Measurements from ENCODE around the gene PHACTR1.

Gene PHACTR1

DNA sequence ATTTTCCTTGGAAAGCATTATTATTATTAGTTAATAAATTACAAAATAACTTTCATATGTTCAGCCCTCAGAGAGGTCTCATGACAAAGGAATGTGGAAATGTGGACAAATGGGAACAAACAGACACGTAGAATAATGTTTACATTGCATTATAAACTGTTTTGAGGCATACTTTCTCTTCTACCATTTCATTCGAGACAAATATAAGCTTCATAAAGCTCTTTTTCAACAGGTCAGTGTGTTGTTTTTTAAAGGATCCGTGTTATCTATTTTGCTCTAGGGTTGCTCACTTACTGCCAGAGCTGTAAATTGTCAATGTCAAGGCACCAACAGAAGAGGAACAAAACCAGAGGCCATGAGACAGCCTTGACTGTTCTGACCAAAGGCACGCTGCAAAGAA, 256.8 kb downstream of the PHACTR1 start:
- in situ Hi-C loops (cut with MboI; ENCODE audit: low sequenced_read_pairs) = no loop called here

GRCh38 chr6:12974551-12974950, 258.0 kb downstream of the PHACTR1 start:
- in situ Hi-C loops (cut with MboI; ENCODE audit: low sequenced_read_pairs) = no loop called here

DNA sequence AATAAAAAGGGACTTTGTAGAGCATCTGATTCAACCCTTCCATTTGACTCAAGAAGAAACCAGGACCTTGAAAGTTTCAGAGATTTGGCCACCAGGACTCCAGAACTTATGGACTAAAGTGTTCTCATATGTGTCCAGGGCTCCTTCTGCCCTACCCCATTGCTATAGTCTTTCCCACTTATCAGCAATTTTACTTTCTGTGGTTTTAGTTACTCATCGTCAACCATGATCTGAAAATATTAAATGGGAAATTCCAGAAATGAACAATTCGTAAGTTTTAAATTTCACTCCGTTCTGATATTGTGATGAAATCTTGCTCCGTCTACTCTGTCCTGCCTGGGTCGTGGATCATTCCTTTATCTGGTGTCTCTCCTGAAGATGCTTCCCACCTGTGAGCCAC, 259.8 kb downstream of the PHACTR1 start:
- in situ Hi-C loops (cut with MboI; ENCODE audit: low sequenced_read_pairs) = no loop called here

DNA sequence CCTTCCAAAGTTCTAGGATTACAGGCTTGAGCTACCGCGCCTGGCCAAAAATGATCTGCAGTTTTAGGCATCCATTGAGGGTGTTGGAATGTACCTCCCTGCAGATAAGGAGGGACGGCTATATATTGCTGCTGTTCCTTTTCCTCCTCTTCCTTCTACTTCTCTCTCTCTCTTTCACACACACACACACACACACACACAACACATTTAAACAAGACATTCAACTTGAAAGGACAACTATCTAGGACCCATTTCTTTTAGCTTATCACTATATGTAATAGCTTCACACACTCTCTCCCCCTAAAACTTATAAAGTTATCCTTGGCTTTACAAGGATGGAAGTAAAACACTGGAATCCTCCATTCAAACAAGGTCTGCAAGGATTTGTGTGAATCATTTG, 260.6 kb downstream of the PHACTR1 start:
- in situ Hi-C loops (cut with MboI; ENCODE audit: low sequenced_read_pairs) = no loop called here

DNA sequence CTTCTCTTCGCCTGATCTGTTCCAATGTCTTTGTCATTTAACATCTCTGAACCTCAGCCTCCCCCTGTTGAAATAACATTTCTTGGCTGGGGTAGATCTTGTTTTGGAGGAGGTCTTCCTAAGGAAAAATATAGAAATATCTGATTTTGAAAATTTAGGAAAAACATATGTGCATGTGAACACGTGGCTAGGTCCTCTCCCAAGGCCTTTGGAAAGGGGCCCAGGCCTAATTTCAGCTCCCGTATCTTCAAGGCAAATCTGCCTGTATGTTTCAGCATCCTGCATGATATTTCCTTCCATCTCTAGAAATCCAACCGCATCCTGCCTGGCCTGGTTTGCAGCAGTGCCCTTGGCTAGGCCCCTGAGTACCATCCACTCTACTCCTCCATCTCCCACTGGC, 261.2 kb downstream of the PHACTR1 start:
- in situ Hi-C loops (cut with MboI; ENCODE audit: low sequenced_read_pairs) = no loop called here

DNA sequence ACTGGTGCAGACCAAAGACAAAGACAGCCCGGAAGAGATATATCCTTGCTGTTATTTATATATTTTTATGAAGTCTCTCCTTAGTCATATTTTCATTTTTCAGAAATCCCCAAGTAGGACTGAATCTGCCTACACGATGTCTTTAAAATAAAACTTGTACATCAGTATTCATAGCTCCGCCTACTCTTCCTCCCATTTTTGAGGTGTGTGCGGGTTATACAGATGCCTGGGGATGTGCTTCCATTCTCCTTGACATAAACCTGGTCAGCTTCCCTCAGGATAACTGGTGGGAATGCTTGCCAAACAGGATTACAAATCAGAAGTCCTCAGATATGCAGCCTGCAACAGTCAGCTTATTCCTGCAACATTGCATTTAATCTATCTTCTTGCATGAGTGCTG, 264.2 kb downstream of the PHACTR1 start:
- in situ Hi-C loops (cut with MboI; ENCODE audit: low sequenced_read_pairs) = no loop called here

- in situ Hi-C loops (cut with MboI; ENCODE audit: low sequenced_read_pairs) = no loop called here
Observed at GRCh38 chr6:12984776-12985175, 268.2 kb downstream of the PHACTR1 start.

DNA sequence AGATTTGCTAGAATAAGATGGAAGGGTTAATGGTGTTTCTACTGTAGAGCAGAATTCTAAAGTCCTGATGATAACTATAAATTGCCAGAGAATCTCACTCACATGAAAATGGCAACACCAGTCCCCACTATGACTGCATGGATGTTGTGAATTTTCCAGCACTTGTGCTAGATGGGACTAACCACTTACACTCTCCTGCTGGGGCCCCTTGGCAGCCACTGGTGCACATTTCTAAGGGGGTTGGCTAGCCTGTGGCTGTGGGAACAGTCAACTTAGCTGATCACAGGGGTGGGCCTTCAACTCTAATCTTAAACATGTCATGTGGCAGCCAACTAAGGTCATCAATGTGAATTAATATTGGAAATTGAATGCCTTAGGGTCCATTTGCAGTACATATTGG, 271.2 kb downstream of the PHACTR1 start:
- in situ Hi-C loops (cut with MboI; ENCODE audit: low sequenced_read_pairs) = no loop called here

GRCh38 chr6:12990162-12990561, 273.6 kb downstream of the PHACTR1 start:
- in situ Hi-C loops (cut with MboI; ENCODE audit: low sequenced_read_pairs) = no loop called here

DNA sequence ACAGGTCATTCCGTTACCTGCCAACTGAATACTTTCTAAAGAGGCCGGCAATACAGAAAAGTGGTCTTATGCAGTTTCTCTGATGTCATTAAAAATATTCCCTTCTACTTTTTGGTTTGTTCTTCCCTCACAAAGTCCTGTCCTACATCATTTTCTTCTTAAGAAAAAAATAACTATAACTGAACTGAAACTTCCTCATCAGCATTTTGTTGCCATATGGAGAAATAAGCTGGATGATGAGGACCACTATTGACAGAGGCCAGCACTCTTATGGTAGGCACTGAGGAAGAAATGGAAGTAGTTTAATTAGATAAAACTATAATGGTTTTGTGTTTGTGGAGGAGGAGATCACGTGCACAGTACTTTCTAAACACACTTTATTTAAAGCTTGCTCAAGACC, 274.9 kb downstream of the PHACTR1 start:
- in situ Hi-C loops (cut with MboI; ENCODE audit: low sequenced_read_pairs) = no loop called here

- in situ Hi-C loops (cut with MboI; ENCODE audit: low sequenced_read_pairs) = no loop called here
Observed at GRCh38 chr6:12992770-12993169, 276.2 kb downstream of the PHACTR1 start.

DNA sequence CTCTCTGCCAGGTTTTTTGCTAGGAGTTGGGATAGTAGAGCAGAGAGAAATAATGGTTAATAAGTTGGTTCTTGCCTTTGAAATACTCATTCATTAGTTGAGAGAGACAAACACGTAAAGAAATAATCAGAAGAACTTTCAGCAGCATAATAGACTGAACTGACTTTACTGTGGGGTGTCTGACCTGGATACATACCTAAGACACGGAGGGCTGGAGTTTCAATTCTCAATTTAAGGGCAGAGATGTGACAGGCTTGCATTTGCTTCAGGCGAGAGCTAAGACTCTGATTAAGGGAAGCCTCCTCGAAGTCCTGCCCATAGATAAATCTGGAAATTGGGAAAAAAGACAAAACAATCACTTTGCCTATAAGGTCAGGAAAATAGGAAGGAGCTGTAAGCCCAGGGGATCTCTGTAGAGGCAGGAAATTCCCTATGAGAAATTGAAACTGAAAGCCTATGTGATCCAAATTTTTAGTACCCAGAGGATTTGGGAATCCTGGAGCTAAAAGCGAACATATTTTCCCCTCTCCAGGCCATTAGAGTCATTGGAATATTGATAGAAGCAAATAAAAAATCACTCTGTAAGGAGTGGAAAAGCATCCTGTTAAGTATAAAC, 276.8 kb downstream of the PHACTR1 start:
- in situ Hi-C loops (cut with MboI; ENCODE audit: low sequenced_read_pairs) = no loop called here

- in situ Hi-C loops (cut with MboI; ENCODE audit: low sequenced_read_pairs) = no loop called here
Observed at GRCh38 chr6:12995419-12995818, 278.9 kb downstream of the PHACTR1 start.

GRCh38 chr6:13000537-13000936, 284.0 kb downstream of the PHACTR1 start:
- in situ Hi-C loops (cut with MboI; ENCODE audit: low sequenced_read_pairs) = no loop called here

GRCh38 chr6:13001927-13002326, 285.4 kb downstream of the PHACTR1 start:
- in situ Hi-C loops (cut with MboI; ENCODE audit: low sequenced_read_pairs) = no loop called here

- in situ Hi-C loops (cut with MboI; ENCODE audit: low sequenced_read_pairs) = no loop called here
Observed at GRCh38 chr6:13004601-13005000, 288.0 kb downstream of the PHACTR1 start.

- in situ Hi-C loops (cut with MboI; ENCODE audit: low sequenced_read_pairs) = no loop called here
Observed at GRCh38 chr6:13005994-13006393, 289.4 kb downstream of the PHACTR1 start.

DNA sequence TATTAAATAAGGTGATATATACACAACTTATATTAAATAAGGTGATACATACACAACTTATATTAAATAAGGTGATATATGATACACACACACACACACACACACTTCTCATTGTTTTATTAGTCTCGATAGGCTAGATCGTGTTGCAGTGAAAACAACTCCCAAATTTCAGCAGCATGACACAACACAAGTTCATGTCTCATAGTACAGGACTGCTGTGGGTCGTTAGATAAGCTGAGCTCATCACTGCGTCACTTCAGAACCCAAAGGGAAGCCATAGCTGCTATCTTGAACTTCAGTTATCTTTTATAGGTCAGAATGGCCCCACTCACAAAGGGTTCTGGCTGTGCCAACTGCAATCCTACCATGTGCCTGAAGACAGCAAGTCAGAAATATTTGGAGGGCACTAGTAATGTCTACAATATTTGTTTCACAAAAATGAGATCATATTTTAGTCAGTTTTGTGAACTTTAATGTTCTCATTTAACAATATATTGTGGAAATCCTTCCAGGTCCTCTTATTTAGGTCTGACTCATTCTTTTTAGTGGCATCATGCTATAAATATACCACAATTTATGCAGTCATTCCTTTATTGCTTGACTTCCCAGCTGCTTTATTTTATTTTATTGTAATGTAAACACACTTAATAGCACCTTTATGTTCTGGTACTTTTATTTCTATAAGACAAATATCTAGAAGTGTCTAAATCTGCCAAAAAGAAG, 290.2 kb downstream of the PHACTR1 start:
- in situ Hi-C loops (cut with MboI; ENCODE audit: low sequenced_read_pairs) = no loop called here

DNA sequence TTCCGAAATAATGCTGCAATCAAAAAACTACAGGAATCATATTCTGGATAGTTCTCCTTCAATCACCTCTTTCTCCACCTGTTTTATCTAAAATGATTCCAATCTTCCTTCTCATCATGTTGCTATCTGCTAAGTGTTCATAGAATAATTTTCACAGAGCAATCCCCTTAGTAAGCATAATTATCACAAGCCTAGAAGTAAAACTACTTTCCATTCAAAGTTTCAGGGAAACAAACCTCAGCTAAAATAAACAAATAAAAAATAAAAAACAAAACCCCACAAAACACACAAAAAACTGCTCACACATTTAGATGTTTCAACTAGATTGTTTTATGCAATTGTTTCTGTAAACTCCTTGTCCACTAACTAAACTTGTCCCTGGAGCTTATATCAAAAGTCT, 291.2 kb downstream of the PHACTR1 start:
- in situ Hi-C loops (cut with MboI; ENCODE audit: low sequenced_read_pairs) = no loop called here

GRCh38 chr6:13009031-13009430, 292.5 kb downstream of the PHACTR1 start:
- in situ Hi-C loops (cut with MboI; ENCODE audit: low sequenced_read_pairs) = no loop called here

- in situ Hi-C loops (cut with MboI; ENCODE audit: low sequenced_read_pairs) = no loop called here
Observed at GRCh38 chr6:13009461-13009860, 292.9 kb downstream of the PHACTR1 start.

- in situ Hi-C loops (cut with MboI; ENCODE audit: low sequenced_read_pairs) = no loop called here
Observed at GRCh38 chr6:13011612-13012146, 295.1 kb downstream of the PHACTR1 start.

DNA sequence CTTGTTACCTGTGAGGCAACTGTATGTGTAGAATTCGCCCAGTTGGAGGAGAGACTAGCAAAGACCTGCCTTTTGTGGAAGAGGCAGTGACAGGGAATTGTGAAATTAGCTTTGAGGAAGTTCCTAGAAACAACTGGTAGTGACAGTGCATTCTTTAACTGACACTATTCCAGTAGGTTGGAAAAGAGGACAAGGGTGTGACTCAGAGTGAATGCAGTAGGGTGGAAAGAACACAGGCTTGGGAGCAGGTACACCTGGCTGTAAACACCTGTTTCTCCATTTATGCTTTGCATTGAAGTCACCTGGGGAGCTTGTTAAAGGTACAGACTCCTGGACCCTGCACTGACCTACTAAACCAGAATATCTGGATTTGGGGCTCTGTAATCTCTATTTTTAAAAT, 295.7 kb downstream of the PHACTR1 start:
- in situ Hi-C loops (cut with MboI; ENCODE audit: low sequenced_read_pairs) = no loop called here
